GM19351 (cell line): ENCODE data around the gene DLG1.
"Not testable (repeated sequence)": the region's sequence is repeated elsewhere in the genome, so short reads cannot be mapped to it uniquely, and the experiment has no call there.

ENCODE experiments used
- ATAC-seq: cut with Tn5 transposase; IDR thresholded peaks from one replicate; pipeline ENCODE4 v1.9.1; 2021; ENCODE audit warnings: mild to moderate bottlenecking, moderate library complexity; ENCODE audit not compliant: unreplicated experiment

Gene DLG1

DNA sequence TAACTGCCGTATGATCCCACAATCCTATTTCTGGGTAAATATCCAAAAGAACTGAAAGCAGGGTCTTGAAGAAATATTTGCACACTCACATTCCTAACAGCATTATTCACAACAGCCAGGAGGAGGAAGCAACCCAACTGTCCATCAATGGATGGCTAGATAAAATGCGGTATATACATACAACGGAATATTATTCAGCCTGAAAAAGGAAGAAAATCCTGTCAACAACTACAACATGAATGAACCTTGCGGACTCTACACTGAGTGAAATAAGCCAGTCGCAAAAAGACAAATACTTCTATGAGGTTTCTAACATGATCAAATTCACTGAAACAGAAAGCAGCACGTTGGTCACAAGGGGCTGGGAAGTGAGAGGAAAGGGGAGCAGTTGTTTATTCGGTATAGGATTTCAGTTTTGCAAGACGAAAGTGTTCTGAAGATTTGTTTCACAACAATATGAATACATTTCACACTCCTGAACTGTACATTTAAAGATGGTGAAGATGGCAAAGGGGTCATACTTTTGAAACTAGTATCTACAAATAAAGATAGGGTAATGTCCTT is 6.2 kb downstream of the DLG1 start:
- ATAC-seq = peak; percentile 45

GRCh38 chr3:197289726-197290125 is 8.7 kb downstream of the DLG1 start:
- ATAC-seq = no peak

DNA sequence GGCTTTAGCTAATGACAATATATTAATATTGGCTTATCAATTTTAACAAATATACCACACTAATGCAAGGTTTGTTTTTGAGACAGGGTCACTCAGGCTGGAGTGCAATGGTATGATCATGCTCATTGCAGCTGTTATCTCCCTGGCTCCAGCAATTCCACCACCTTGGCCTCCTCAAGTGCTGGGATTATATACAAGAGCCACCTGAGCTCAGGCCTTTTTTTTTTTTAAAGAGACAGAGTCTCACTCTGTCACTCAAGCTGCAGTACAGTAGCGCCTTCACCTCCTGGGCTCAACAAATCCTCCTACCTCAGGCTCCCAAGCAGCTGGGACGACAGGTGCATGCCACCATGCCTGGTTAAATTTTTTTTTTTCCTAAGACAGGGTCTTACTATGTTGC is 11.7 kb downstream of the DLG1 start:
- ATAC-seq = no peak

GRCh38 chr3:197285557-197285956 is 12.9 kb downstream of the DLG1 start:
- ATAC-seq = no peak

GRCh38 chr3:197283045-197283444 is 15.4 kb downstream of the DLG1 start:
- ATAC-seq = no peak

DNA sequence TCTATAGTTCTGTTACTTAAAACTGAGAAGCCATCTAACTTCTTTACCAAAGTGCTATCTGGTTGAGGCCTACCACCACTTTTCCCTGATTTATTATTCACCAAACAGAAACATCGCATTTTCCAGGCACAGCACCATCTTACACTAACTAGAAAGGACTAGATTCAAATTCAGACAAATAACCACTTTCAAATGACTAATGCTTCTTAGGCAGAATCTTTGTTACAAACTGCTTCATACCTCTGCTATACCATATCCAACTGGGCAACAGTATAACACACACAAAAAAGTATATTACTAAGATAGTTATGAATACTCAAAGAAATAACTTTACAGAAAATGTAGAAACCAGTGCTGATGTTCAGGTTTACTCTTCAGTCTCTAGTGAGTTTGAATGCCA is 16.6 kb downstream of the DLG1 start:
- ATAC-seq = no peak

- no peak for ATAC-seq
Observed at GRCh38 chr3:197280156-197280555, 18.3 kb downstream of the DLG1 start.

DNA sequence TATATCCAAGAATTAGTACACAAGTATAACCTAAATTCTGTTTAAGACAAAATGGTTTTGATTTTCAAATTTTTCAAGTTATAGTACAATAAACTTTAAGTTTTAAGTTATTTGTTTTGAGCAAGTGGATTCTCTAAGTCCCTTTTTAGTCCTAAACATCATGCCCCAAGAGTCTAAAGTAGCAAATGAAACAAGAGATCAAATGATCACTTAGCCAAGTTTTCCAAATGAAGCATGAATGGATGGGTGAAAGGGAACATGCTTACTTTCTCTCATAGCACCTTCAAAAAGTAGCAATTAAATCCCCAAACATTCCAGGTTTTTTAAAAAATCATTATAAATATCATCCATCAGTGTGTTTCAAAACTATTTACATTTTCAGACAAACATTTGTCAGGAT is 19.5 kb downstream of the DLG1 start:
- ATAC-seq = no peak

DNA sequence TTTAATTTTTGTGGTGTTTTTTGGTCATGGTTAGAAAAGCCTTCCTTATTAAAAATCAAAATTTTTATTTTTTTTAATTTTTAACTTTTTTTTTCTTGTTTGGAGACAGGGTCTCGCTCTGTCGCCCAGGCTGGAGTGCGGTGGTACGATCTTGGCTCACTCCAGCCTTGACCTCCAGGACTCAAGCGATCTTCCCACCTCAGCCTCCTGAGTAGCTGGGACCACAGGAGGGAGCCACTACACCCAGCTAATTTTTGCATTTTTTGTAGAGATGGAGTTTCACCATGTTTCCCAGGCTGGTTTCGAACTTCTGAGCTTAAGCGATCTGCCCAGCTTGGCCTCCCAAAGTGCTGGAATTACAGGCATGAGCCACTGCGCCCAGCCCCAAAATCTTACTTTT is 21.6 kb downstream of the DLG1 start:
- ATAC-seq = not testable (repeated sequence)

DNA sequence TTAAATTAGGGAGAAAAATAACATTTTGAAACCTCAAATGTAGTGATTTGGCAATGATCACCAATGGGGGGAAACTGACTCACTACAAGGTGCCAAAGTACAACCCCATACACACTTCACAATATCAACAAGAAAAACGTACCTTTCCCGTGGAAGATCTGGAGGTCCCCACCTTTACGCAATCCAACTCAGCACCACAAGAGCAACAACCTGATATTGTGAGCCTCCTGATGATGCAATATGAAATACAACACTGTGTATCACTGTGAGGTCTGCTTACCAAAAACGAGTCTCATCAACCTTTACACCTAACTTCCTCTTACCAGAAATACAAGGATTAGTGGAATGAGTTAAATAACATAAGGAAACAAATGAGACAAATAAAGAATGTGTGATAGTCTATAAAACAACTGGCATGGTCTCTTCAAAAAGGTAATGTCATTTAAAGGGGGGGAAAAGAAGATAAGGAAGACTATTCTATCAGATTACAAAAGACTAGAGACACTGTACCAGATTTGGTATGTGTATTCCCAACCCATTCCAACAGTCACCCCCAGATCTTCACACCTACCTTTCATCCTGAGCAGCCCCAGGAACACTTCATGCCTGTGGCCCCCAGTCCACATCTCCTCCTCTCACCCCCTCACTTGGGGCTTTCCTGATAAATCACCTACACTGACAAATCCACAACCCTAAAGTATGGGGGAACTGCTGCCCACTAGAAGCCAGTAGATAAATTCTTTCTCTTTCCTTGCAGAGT is 27.7 kb downstream of the DLG1 start:
- no peak for ATAC-seq

GRCh38 chr3:197269024-197269423 is 29.4 kb downstream of the DLG1 start:
- no peak for ATAC-seq

- no peak for ATAC-seq
Observed at GRCh38 chr3:197268294-197268693, 30.1 kb downstream of the DLG1 start.

DNA sequence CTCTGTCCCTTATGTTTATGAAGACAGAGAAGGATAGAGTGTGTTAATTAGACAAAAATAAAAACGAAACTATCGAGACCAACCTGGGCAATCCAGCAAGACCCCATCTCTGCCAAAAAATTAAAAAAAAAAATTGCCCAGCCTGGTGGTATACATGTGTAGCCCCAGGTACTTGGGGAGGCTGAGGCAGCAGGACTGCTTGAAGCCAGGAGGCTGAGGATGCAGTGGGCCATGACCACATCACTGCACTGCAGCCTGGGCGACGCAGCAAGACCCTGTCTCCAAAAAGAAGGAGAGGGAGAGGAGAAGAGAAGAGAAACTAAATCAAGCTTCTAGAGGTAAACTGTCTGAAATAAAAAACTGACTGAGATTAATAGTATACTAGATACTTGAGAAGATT is 32.1 kb downstream of the DLG1 start:
- no peak for ATAC-seq

DNA sequence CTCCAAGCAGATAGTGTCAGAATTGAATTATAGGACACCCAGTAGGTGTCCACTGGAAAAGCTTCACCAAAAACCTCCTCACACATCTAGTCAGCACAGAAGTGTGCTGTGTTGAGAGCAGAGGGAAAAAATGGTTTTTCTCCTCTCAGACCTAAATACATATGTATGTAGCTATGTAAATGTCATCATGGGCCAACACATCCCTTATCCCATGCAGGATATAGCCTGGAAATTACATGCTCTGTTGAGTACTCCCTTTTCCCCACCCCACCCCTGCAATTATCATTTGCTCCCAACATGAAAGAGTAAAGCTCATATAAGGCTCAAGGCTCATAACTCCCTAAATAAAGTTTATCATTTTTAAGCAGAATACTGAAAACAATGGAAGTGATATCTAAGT is 35.7 kb downstream of the DLG1 start:
- no peak for ATAC-seq

- no peak for ATAC-seq
Observed at GRCh38 chr3:197261164-197261509, 37.3 kb downstream of the DLG1 start.

DNA sequence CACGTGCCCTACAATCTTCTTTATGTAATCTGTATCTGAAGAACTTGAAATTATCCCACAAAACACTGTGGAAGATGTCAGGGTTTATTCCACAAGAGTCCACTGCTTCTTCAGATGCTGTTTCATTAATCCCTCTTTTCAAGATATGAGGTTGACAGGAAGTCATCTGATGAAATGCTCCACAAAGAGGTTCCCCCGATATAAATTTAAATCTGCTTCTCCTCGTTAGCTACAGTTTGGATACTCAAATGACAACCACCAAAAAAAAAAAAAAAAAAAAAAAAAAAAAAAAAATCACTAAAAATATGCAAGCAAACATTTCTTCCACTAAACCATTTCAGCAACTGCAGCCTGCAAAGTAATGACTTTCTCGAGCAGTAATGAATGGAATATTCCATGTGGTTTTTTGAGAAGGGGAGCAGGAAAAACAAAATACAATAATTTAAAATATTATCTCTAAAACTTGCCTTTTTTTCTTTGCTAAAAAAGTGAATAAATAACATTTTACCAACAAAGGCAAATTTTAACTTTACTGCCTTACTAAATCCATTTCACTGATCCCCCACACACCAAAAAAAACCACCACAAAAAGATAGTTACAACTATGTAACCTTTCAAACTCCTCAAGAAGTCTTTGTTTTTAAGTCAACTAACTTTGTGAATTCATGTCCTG is 37.8 kb downstream of the DLG1 start:
- no peak for ATAC-seq

- no peak for ATAC-seq
Observed at GRCh38 chr3:197259096-197259495, 39.3 kb downstream of the DLG1 start.

GRCh38 chr3:197258168-197258755 is 40.1 kb downstream of the DLG1 start:
- ATAC-seq = no peak

DNA sequence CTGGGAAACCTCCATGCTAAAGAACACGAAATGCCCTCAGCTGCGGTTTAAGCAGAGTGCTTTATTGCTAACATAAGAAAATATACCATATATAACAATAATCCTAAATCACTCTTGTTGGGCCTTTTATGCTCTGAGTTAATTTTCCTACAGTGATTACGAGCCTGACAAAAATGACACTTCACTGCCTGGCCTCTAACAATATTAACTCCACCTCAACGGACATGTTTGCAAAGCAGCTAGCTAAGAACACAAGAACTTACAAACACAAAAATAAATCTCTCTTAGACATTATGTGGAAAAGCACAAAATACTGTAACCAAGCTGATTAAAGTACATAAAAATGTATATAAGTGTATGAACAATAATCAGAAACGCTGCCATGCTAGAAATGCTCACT is 40.7 kb downstream of the DLG1 start:
- no peak for ATAC-seq

DNA sequence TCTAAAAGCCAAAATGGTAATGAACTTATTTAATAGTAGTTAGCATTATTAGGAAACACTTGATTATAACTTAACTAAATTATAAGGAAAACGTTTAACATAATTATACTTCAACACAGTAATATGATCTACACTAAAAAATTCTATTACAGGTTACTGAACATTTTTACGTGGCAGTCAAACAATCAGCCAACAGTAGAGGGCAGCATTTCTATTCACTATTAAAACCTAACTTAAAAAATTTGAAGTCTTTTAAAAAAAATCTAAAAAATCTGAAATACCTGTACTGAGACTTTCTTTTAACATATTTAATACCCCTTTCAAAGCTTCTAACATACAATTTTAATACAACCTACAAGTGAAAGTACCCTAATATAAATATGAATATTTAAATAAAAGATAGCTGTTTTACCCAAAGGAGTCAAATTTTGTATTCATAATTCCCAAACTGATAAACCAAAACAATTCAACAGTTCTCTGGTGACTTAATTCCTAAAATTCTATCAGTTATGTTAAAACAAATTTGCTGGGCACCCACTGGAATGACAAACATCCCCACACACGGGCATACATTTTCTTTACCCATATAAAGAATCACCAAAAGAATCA is 41.5 kb downstream of the DLG1 start:
- no peak for ATAC-seq

- no peak for ATAC-seq
Observed at GRCh38 chr3:197256104-197256503, 42.3 kb downstream of the DLG1 start.
